ENCODE results near the gene SERPINA12.

SERPINA12 gene

GRCh38 chr14:94538070-94538740 lies 28.9 kb upstream of the SERPINA12 start:
- Histone ChIP-seq H3K4me3 (ENCODE audit: low read depth, low read length) (no peak overlapping the region), H2AFZ (no peak overlapping the region), H3K4me1 (no peaks in the 10 kb centered on the region), H3K27ac (no peak overlapping the region), H3K36me3 (ENCODE audit: control insufficient read depth, insufficient read depth, low read length) (no peaks in the 10 kb centered on the region), H3K4me2 (ENCODE audit: low read length) (no peak overlapping the region), H3K9ac (no peak overlapping the region), H3K9me3 (ENCODE audit: control insufficient read depth, low read length) (no peaks in the 10 kb centered on the region), H3K79me2 (no peaks in the 10 kb centered on the region), H3K27me3 (ENCODE audit: control insufficient read depth, insufficient read depth, low read length) (no peaks in the 10 kb centered on the region)
- no peak for TF ChIP-seq CTCF (IDR thresholded peaks at IDR 0.05)

DNA sequence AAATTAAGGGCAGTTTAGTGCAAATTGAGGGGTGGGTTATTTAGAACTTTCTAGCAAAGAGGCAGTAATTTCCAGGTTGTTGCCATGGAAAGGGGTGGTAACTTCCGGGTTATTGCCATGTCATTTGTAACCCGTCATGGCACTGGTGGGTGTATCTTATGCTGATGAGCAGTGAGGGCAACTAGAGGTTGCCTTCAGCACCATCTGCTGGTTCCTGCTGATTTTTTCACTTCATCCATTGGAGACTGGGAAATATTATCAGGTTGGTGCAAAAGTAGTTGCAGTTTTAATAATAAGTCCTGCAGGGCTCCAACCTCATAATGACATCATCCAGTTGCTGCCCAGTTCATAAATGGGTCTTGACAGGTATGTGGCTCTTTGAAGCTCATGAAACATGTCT lies 27.6 kb upstream of the SERPINA12 start:
- H3K4me3 ChIP-seq (ENCODE audit: low read depth, low read length) = no peak overlapping the region
- H2AFZ ChIP-seq = no peak overlapping the region
- H3K9ac ChIP-seq = no peak overlapping the region
- no peaks in the 10 kb centered on the region for H3K9me3 ChIP-seq (ENCODE audit: control insufficient read depth, low read length)
- no peaks in the 10 kb centered on the region for H3K27me3 ChIP-seq (ENCODE audit: control insufficient read depth, insufficient read depth, low read length)
- no peak overlapping the region for H3K4me2 ChIP-seq (ENCODE audit: low read length)
- H3K36me3 ChIP-seq (ENCODE audit: control insufficient read depth, insufficient read depth, low read length) = no peaks in the 10 kb centered on the region
- TF ChIP-seq CTCF (IDR thresholded peaks at IDR 0.05) = no peak
- H3K27ac ChIP-seq = no peak overlapping the region
- H3K4me1 ChIP-seq = no peaks in the 10 kb centered on the region
- H3K79me2 ChIP-seq = no peaks in the 10 kb centered on the region

DNA sequence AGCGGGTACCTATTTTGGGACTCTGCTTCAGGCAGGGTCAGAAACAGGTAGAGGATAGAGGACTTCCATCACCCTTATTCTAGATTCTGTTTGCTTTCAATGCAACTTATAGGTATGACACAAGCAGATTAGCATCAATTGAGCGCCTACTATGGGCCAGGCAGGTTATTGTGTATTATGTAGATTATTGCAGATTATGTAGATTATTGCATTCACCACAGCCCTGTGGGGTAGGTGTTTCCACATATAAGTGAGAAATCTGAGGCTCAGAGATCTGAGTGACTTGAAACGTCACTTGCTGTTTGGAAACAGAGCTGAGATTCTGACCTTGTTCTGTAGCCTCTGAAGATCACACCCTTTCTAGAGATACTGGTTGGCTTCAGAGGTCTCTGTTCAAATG lies 26.2 kb upstream of the SERPINA12 start:
- H3K4me1 ChIP-seq = no peaks in the 10 kb centered on the region
- H3K36me3 ChIP-seq (ENCODE audit: control insufficient read depth, insufficient read depth, low read length) = no peaks in the 10 kb centered on the region

GRCh38 chr14:94532447-94532846 lies 23.2 kb upstream of the SERPINA12 start:
- Histone ChIP-seq H3K4me2 (ENCODE audit: low read length) (no peak overlapping the region), H3K4me3 (ENCODE audit: low read depth, low read length) (no peak overlapping the region), H3K9me3 (ENCODE audit: control insufficient read depth, low read length) (no peaks in the 10 kb centered on the region), H3K27ac (no peak overlapping the region), H3K36me3 (ENCODE audit: control insufficient read depth, insufficient read depth, low read length) (no peaks in the 10 kb centered on the region), H3K79me2 (no peaks in the 10 kb centered on the region), H3K9ac (no peak overlapping the region), H3K4me1 (no peaks in the 10 kb centered on the region), H3K27me3 (ENCODE audit: control insufficient read depth, insufficient read depth, low read length) (no peaks in the 10 kb centered on the region), H2AFZ (no peak overlapping the region)
- no peak for TF ChIP-seq CTCF (IDR thresholded peaks at IDR 0.05)

More for the DNA sequence above, 26.2 kb upstream of the SERPINA12 start:
- Histone ChIP-seq H3K27ac (no peak overlapping the region), H3K9me3 (ENCODE audit: control insufficient read depth, low read length) (no peaks in the 10 kb centered on the region), H3K4me2 (ENCODE audit: low read length) (no peak overlapping the region), H3K79me2 (no peaks in the 10 kb centered on the region), H2AFZ (no peak overlapping the region), H3K9ac (no peak overlapping the region), H3K4me3 (ENCODE audit: low read depth, low read length) (no peak overlapping the region), H3K27me3 (ENCODE audit: control insufficient read depth, insufficient read depth, low read length) (no peaks in the 10 kb centered on the region)
- no peak for TF ChIP-seq CTCF (IDR thresholded peaks at IDR 0.05)

DNA sequence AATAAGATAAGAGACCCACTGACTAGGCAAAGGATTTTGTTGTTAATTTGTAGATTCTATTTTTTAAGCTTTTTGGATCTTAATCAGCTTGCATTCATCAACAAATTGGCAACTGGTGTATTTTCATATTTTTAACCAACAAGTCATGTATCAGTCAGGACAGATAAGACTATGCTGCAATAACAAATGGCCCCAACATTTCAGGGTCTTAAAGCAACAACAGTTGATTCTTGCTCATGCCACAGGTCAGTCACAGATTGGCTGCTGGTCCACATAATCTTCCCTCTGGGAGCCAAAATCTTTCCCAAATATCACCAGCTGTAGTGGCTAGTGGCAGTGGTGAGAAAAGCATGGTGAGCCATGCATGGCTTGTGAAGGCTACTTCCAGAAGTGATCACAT lies 21.9 kb upstream of the SERPINA12 start:
- Histone ChIP-seq H2AFZ (no peak overlapping the region), H3K9me3 (ENCODE audit: control insufficient read depth, low read length) (no peaks in the 10 kb centered on the region), H3K4me2 (ENCODE audit: low read length) (no peak overlapping the region), H3K9ac (no peak overlapping the region), H3K27ac (no peak overlapping the region), H3K79me2 (no peaks in the 10 kb centered on the region), H3K36me3 (ENCODE audit: control insufficient read depth, insufficient read depth, low read length) (no peaks in the 10 kb centered on the region), H3K27me3 (ENCODE audit: control insufficient read depth, insufficient read depth, low read length) (no peaks in the 10 kb centered on the region), H3K4me1 (no peaks in the 10 kb centered on the region), H3K4me3 (ENCODE audit: low read depth, low read length) (no peak overlapping the region)
- no peak for TF ChIP-seq CTCF (IDR thresholded peaks at IDR 0.05)

All from parathyroid adenoma (tissue), 2 donors.